ENCODE data around the gene KRTAP10-2. TPM values are rescaled to one million over a fixed set of nuclear protein-coding genes. Genes with fewer than 3 reads are reported as not detected.

The KRTAP10-2 gene
- total and polyA plus RNA-seq, 2 of the 4 experiments (the other 2 are of a cell fraction) = not detected

- no peaks in the 10 kb centered on the region for H3K79me1 ChIP-seq (ENCODE audit: low read depth in 1 of 2, low read length in 2 of 2)
- H2BK20ac ChIP-seq (ENCODE audit: low read depth, low read length) = no peak overlapping the region
- H2AK5ac ChIP-seq (ENCODE audit: low read depth, low read length) = no peak overlapping the region
- ChIA-PET POLR2A (ENCODE audit: unreplicated experiment) (no interaction called here), CTCF (no interaction called here)
- no peak overlapping the region for H3K14ac ChIP-seq (replicated peaks; ENCODE audit: low read depth, low read length)
- no peak overlapping the region for H3K4ac ChIP-seq (ENCODE audit: low read depth, low read length)
- ATAC-seq (ENCODE audit: low read depth) (no peak), DNase-seq (no peak)
- in situ Hi-C loops (cut with MboI; ENCODE audit: low sequenced_read_pairs) (no loop called here), dilution Hi-C loops (cut with HindIII; ENCODE audit: low sequenced_read_pairs, unreplicated experiment) (no loop called here), intact Hi-C loops (cut with micrococcal nuclease) (no loop called here)
- no peak overlapping the region for H2AK9ac ChIP-seq (replicated peaks; ENCODE audit: low read depth, low read length, poor library complexity)
- BruUV-seq (replicated peaks) = no TSS peak
- no peak overlapping the region for H3K56ac ChIP-seq (ENCODE audit: extremely low read depth, insufficient read depth, low read length)
- WGBS, 2 experiments (ENCODE audit: extremely low coverage in 2 of 2, insufficient read length in 1 of 2) = 20% methylated on average over 1 of the region's 22 CpGs; no CpG with 5 or more reads in 1 of the 2 experiments
- no peak overlapping the region for H4K5ac ChIP-seq (ENCODE audit: low read depth, low read length)
- no peaks in the 10 kb centered on the region for H4K20me1 ChIP-seq (ENCODE audit: insufficient read depth, low read length)
- no peak overlapping the region for H3K18ac ChIP-seq (ENCODE audit: low read depth, low read length)
- no peak overlapping the region for H4K91ac ChIP-seq (ENCODE audit: insufficient read depth, low read depth, low read length)
- H4K8ac ChIP-seq (ENCODE audit: low read depth in 2 of 2, low read length in 2 of 2) = no peak overlapping the region
- no peak overlapping the region for H2AFZ ChIP-seq (replicated peaks; ENCODE audit: low read length, poor library complexity)
- no peak overlapping the region for H2BK5ac ChIP-seq (ENCODE audit: low read depth, low read length, poor library complexity, severe bottlenecking)
- no peak overlapping the region for H2BK120ac ChIP-seq (ENCODE audit: low read depth, low read length)
- no peak overlapping the region for H3K23ac ChIP-seq (ENCODE audit: low read depth, low read length)
- no peak overlapping the region for H2BK15ac ChIP-seq (ENCODE audit: low read depth, low read length)
- H3K9me1 ChIP-seq (ENCODE audit: insufficient read depth, low read length) = no peaks in the 10 kb centered on the region
- H3K4me1 ChIP-seq (ENCODE audit: control insufficient read depth, insufficient read depth, low read length) = no peaks in the 10 kb centered on the region
- H3K9me3 ChIP-seq (ENCODE audit: control insufficient read depth, insufficient read depth, low read length) = peaks cover 11% of the 10 kb centered on the region
- no peak overlapping the region for H3K27ac ChIP-seq (ENCODE audit: insufficient read depth, low read length)
- no peak overlapping the region for H3K4me2 ChIP-seq (ENCODE audit: low read depth, low read length)
- no peak overlapping the region for H3K9ac ChIP-seq (ENCODE audit: low read depth, low read length)
- no peaks in the 10 kb centered on the region; the same call in 1 of the 2 replicates for H3K27me3 ChIP-seq (ENCODE audit: control insufficient read depth, insufficient read depth, low read length)
- TF ChIP-seq USF2 (IDR thresholded peaks at IDR 0.05; ENCODE audit: low read depth, low read length) = no peak
- TF ChIP-seq BHLHE40 (IDR thresholded peaks at IDR 0.05; ENCODE audit: low read depth, low read length) = no peak
- TF ChIP-seq MAZ (IDR thresholded peaks at IDR 0.05; ENCODE audit: borderline replicate concordance, low read depth, low read length) = no peak
- TF ChIP-seq FOS (IDR thresholded peaks at IDR 0.05; ENCODE audit: low read depth, low read length) = no peak
- TF ChIP-seq CHD1 (IDR thresholded peaks at IDR 0.05; ENCODE audit: low read depth, low read length) = no peak
- no peak for TF ChIP-seq SMC3 (IDR thresholded peaks at IDR 0.05; ENCODE audit: low read depth, low read length)
- no peak for TF ChIP-seq POLR2A (IDR thresholded peaks at IDR 0.05; ENCODE audit: low read depth, low read length)
- TF ChIP-seq MAFK (IDR thresholded peaks at IDR 0.05; ENCODE audit: low read depth, low read length) = no peak
- no peak for TF ChIP-seq MXI1 (IDR thresholded peaks at IDR 0.05; ENCODE audit: borderline replicate concordance, low read depth, low read length)
- TF ChIP-seq NFE2L2 (IDR thresholded peaks at IDR 0.05; ENCODE audit: low read depth, low read length) = no peak
- TF ChIP-seq RFX5 (IDR thresholded peaks at IDR 0.05; ENCODE audit: low read depth, low read length) = no peak
- TF ChIP-seq ELK1 (IDR thresholded peaks at IDR 0.05; ENCODE audit: borderline replicate concordance, low read depth, low read length) = no peak
- TF ChIP-seq CEBPB (IDR thresholded peaks at IDR 0.05; ENCODE audit: low read depth, low read length) = no peak
- no peak overlapping the region for H3K4me3 ChIP-seq (ENCODE audit: insufficient read depth, low read depth, low read length)
- H3K36me3 ChIP-seq (ENCODE audit: control insufficient read depth, insufficient read depth, low read length) = no peaks in the 10 kb centered on the region
Observed at GRCh38 chr21:44579056-44579832, 27.9 kb upstream of the KRTAP10-2 start.

Data from IMR-90 (cell line).